HG02571 (cell line): ENCODE measurements around the gene HGS.
A peak's percentile ranks its signal among the peaks of the same experiment; 100 is the strongest.

Source experiments
- ATAC-seq: cut with Tn5 transposase; IDR thresholded peaks from one replicate; pipeline ENCODE4 v1.9.1; 2021; ENCODE audit warnings: mild to moderate bottlenecking, moderate library complexity; ENCODE audit not compliant: unreplicated experiment

The HGS gene, protein sequence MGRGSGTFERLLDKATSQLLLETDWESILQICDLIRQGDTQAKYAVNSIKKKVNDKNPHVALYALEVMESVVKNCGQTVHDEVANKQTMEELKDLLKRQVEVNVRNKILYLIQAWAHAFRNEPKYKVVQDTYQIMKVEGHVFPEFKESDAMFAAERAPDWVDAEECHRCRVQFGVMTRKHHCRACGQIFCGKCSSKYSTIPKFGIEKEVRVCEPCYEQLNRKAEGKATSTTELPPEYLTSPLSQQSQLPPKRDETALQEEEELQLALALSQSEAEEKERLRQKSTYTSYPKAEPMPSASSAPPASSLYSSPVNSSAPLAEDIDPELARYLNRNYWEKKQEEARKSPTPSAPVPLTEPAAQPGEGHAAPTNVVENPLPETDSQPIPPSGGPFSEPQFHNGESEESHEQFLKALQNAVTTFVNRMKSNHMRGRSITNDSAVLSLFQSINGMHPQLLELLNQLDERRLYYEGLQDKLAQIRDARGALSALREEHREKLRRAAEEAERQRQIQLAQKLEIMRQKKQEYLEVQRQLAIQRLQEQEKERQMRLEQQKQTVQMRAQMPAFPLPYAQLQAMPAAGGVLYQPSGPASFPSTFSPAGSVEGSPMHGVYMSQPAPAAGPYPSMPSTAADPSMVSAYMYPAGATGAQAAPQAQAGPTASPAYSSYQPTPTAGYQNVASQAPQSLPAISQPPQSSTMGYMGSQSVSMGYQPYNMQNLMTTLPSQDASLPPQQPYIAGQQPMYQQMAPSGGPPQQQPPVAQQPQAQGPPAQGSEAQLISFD

DNA sequence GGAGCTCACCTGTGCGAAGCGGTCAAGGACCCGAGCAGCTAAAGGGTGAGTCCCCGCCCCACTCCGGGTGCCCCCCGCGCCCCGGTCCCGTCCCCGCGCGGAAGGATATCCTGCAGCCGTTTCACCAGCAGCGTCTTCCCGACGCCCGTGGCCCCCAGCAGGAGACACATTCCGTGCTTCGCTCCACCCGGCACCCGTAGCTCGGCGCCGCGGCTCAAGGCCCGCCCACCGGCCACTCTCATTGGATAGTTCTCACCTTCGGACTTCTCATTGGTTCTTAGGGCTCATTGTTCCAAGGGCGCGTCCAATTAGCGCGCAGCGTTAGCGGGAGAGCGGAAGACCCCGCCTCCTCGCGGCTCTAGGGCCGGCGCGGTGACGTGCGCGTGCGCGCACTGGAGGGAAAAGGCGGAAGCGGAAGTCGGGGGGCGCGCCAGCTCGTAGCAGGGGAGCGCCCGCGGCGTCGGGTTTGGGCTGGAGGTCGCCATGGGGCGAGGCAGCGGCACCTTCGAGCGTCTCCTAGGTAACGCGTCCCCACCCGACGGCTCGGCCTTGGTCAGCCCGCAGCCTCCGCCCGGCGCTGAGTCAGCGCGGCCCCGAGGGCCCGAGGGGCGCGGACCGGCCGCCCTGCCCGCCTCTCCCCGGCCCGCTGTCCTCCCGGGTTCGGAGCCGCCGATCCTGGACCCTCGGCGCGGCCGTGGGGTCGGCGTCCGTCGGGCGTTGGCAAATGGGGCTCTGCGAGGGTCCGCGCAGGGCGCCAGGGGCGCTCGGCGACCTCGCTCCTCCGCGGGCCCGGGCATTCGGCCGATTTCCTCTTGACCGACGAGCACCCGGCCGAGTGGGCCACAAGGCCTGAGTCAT is at the start of gene HGS, which contains the start of gene ARL16:
HGS (plus strand) TSS at position 428 of the 858 bp plus-strand sequence; CDS start at position 484, 56 bp downstream.
ARL16 (minus strand) TSS at position 214 of the 858 bp plus-strand sequence; CDS start at position 170, 44 bp downstream.
- ATAC-seq = peak; percentile 92

DNA sequence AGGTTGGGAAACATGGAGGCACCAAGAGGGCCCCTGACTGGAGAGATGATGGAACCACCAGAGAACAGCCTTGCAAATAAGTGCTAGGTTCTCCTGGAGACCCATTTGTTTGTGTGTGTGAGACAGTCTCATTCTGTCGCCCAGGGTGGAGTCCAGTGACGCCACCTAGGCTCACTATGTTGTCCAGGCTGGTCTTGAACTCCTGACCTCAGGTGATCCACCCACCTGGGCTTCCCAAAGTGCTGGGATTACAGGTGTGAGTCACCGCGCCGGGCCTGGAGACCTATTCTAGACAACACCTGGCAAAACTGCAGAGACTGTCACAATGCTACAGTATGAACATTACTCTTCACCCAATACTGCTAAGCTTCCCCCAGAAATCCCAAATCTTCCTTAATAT is 48.4 kb upstream of the HGS start:
- ATAC-seq = no peak

DNA sequence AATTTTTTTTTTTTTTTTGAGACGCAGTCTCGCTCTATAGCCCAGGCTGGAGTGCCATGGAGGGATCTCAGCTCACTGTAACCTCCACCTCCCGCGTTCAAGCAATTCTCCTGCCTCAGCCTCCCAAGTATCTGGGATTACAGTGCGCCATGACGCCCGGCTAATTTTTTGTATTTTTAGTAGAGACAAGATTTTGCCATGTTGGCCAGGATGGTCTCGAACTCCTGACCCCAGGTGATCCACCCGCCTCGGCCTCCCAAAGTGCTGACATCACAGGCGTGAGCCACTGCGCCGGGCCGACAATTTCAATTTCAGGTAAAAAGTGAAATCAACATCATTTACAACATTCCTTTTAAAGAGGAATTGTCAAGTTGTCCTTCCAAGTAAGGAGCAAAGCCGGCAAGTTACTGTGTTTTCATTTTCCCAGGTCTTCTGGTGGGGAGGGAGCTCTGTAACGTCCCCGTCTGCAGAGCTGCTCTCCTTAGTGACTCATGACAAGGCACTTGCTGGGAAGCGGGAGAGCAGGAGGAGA is 47.8 kb upstream of the HGS start:
- ATAC-seq = peak; percentile 12

DNA sequence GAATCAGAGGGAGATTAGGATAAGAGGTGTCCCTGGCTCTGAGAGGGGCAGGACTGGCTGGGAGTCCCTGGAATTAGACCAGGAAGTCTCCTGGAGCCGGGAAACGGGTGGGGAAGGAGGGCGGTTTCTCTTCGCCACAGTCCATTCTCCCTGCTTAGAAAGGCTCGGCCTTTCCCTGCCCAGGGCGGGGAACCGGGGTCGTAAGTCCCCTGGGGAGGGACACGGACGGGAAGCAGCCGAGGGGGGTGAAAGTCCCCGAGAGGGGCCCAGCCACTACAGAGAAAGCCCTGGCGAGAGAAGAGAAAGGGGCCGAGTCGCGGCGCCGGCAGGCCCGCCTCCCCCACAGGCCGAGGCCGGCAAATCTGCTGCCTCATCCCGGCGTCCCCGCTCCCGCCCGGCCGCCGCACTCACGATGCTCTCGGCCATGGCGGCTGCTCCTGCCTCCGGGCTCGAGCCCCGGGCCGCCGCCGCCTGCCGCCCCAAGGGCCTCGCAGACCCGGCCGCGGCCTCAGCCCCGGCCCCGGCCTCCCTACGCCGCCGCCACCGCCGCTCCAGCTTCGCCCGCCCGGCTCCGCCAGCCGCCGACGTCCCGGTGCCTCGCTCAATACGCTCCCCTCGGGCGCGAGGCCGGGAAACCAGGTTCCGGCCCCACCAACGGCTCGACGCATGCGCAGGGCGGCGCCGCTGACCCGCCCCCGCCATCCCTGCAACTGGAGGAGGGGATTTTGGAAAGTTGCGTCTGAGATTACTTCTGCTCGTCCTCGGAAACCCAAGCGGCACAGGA is 47.1 kb upstream of the HGS start, which contains the start of the genes NPLOC4 and TSPAN10:
NPLOC4 (minus strand) TSS at position 608 of the 784 bp plus-strand sequence; CDS start at position 426, 182 bp downstream.
TSPAN10 (plus strand) TSS at position 692 of the 784 bp plus-strand sequence. CDS start 5,217 bp downstream, outside the sequence.
- ATAC-seq = peak; percentile 71

DNA sequence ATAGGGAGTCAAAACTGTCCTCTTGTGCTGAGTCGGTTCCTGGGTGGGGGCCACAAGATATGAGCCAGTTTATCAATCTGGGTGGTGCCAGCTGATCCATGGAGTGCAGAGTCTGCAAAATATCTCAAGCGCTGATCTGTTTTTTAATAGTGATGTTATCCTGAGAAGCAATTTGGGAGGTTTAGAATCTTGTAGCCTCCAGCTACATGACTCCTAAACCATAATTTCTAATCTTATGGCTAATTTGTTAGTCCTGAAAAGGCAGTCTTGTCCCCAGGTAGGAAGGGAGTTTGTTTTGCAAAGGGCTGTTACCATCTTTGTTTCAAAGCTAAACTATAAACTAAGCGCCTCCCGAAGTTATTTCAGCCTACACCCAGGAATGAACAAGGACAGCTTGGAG is 45.1 kb upstream of the HGS start:
- ATAC-seq = no peak

DNA sequence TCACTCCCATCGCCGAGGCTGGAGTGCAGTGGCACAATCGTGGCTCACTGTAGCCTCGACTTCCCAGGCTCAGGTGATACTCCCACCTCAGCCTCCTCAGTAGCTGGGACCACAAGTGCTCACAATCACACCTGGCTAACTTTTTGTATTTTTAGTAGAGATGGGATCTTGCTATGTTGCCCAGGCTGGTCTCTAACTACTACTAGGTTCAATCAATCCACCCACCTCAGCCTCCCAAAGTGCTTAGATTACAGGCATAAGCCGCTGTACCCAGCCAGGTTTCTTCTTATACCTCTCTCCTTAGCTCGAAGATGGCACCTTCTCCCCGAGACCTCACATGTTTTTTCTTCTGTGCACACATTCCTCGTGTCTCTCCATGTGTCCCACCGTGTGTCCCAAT is 43.8 kb upstream of the HGS start:
- ATAC-seq = no peak

DNA sequence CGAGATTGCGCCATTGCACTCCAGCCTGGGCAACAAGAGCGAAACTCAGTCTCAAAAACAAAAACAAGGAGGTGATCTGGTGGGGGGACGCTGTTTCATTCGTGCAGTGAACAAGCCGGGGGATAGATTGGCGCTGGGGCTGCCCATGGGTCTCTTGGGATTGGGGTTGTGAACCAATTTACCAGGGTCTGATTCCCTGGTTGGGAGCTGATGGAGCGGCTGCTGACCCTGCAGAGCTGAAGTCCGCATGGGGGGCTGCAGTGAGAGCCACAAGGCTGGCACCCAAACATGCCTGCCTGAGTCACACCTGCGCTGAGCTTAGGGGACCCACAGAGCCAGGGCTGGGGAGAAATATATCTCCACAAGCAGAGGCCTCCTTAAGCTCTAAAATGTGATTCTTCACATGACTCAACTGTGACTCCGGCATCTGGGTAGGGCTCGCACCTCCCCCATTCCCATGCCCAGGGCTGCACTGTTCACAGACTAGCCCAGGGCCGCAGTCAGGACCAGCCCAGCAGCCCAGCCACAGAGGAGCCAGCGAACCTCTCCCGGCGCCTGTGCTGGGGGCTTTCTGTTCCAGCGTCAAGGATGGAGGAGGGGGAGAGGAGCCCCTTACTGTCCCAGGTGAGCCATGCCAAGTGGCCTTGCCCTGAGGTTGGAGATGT is 41.9 kb upstream of the HGS start:
- ATAC-seq = no peak

DNA sequence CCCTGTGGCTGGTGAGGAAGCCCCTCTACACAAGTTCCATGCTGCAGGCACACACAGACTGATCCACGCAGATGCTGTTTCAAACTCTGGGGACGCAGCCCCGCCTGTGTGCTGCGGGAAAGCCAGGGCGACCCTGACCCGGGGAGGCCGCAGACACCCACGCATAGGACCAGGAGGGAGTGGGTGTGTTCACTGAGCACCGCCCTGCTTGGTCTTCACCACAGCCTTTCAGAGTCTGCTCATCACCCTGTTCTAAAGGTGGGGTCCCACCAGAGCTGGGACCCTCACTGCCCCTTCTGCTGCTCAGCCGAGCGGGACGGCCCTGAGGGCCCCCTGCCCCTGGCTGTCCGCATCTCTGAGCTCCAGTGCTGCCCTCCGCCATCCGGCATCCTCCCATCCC is 39.3 kb upstream of the HGS start:
- ATAC-seq = no peak

DNA sequence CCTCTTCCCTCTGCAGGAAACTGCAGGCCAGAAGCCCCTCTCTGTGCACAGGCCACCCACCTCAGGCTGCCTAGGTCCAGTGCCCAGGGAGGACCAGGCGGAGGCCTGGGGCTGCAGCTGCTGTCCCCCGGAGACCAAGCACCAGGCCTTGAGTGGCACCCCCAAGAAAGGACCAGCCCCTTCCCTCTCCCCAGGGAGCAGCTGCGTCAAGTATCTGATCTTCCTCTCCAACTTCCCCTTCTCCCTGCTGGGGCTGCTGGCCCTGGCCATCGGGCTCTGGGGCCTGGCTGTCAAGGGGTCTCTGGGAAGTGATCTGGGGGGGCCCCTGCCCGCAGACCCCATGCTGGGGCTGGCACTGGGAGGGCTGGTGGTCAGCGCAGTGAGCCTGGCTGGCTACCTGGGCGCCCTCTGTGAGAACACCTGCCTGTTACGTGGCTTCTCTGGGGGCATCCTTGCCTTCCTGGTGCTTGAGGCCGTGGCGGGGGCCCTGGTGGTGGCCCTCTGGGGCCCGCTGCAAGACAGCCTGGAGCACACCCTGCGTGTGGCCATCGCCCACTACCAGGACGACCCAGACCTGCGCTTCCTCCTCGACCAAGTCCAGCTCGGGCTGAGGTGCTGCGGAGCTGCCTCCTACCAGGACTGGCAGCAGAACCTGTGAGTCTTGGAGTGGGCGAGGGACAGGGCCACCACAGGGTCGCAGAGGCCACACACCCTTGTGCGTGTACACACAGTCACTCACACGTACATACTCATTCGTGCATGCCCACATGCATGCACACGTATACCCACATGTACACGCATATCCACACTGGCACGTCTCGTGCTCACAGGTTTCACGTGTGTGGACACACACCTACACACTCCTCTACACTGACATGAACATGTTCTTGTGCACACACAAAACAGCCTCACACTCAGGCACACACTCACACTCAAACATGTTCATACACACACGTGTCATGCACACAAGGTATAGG is 38.5 kb upstream of the HGS start:
- no peak for ATAC-seq

DNA sequence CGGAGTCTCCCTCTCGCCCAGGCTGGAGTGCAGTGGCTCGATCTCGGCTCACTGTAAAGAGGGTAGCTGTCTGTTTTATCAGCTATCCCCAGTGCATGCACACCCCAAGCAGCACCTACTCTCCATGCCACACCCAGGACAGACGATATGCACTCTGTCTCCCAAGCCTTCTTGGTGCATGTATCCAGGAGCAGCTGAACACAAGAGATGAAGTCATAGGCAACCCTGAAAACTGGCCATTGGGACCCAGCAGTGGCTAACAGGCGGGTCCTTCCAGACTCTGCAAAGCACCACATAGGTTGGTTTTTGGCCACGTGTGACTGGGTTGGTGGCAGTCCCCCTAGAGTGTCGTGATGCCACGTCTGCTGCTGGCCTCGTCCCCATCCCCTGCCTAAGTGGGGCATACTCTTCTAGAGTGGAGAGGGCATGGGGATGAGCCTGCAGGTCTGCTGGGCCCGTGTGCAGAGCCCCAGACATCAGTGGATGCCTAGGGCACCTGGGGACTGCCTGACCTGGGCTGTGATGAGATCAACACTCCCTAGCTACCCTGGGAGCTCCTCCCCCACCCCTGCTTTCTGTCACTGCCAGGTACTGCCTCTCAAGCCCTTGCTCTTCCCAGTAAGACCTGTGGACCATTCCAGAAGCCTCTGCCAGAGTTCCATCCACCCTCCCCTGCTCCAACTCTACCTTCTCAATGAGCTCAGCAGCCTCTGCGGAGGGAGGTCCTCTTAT is 36.8 kb upstream of the HGS start:
- ATAC-seq = no peak

DNA sequence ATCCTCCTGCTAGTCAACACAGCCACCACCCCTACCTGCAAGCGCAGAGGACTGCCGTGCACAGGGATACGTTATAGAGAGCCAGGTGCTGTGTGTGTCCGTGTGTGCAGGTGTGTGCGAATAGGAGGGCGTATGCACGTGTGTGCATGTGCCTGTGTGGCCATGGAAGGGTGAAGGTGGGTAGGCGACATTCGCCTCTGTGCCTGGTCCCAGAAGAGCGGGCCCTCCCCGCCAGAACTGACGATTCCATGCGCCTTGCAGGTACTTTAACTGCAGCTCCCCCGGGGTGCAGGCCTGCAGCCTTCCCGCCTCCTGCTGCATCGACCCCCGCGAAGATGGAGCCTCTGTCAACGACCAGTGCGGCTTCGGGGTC is 36.2 kb upstream of the HGS start:
- no peak for ATAC-seq

DNA sequence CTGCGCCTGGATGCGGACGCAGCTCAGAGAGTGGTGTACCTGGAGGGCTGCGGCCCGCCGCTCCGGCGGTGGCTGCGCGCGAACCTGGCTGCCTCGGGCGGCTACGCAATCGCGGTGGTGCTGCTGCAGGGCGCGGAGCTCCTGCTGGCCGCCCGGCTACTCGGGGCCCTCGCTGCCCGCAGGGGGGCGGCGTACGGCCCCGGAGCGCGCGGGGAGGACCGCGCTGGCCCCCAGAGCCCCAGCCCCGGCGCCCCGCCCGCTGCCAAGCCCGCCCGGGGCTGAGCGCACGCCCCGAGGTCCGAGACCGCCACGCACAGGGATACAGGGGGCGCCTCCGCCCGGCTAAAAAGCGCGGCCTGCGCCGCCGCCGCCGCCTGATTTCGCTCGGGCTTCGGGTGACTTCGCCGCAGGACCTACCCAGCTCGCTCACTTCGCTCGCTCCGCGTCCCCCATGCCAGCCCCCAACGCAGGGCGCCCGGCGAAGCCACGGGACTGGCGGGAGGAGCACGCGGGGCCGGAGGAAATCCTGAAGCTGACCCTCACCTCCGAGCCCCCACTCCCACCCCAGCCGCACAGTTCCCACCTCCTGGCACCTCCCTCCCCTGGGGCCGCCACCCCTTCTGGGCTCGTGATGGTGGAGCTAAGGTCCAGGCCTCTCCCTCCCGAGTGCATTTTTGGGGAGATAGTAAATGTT is 35.7 kb upstream of the HGS start:
- ATAC-seq = no peak

DNA sequence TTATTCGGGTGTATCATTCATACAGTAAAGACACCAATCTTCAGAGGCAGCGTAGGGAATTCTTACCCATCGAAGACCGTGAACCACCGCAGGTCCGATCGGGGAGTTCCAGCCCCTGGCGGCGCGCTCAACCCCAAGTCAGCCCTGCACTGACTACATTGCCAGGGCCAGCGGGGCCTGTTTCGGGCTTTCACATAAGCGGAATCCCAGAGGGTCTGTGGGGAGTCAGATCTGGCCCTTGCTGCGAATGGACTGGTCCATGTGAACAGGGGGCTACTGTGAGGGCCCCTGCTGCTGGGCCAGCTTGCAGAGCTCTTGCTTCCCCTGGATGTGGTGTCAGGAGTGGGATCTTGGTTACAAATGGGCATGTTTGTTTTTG is 35.1 kb upstream of the HGS start:
- ATAC-seq = no peak

DNA sequence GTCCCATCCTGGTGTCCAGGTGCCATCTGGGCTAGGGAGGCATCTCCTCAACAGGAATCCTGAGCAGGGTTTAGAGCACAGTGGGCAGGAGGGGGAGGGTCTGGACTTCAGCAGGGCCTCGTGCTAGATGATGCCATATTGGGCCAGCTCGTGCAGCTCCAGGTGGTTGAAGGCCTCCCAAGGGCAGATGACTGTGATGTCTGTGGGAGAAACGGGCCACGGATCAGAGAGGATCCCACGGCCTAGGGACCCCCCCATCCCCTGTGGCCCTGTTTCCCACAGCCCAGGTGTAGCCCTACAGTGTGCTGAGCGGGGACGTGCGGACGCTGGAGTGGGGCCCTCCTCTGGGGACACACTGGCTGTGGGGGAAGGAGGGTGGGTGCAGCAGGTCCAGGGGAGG is 32.9 kb upstream of the HGS start:
- ATAC-seq = no peak

DNA sequence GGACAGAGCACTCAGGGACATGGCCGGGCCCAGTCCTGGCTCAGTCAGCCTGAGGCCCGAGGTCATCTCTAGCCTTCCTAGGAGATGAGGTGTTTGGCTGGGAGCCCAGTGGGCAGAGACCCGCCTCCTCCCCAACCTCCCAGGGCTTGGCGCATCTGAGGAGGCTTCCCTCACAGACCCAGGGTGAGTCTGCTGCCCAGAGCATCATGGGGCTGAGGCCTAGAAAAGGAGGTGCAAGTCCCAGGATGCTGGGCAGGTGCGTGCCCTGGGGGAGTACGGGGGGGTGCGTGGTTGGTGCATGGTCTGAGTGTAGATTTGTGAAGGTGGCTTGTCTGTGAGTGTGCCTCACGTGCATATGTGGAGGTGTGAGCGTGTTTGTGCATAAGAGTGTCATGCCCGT is 32.1 kb upstream of the HGS start:
- ATAC-seq = no peak

DNA sequence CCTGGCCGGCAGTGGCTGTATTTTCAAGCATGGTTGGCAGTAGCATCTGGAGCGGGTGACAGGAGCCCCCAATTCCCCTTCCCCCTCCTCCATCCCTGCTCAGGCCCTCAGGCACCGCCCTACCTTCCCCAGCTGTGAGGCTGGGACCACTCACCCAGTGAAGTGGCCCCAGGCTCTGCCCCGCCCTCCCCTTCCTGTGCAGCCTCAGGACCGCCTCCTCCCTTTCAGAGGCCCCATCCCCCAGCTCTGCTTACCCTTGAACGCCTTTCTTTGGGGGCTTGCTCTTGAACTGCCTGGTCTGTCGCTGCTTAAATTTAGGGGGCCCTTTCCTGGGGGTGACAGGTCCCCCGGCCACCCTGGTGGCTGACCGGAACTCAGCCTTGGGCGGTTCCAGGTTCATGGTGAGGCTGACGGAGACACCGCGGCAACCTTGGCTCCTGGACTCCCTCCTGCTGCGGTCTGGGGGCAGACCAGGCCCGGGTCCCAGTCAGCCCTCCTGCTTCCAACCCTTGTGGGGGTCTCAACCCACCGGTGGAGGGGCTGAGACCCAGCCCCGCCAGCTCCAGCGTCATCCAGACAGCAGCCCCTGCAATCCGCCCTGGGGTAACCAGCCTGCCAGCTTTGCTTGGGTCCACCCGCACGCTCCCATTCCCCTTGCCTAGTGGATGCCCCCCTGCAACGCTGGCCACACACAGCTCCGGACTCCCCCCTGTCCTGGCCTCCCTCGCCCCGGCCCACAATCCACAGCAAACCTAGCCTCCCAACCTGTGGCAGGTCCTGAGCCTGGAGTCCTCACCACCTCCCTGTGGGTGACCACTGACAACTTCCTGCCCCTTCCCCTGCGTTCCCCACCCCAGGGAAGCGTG is 30.7 kb upstream of the HGS start:
- no peak for ATAC-seq
